Measurements from ENCODE around the gene ARHGEF19. TPM values are rescaled to one million over a fixed set of nuclear protein-coding genes. Genes with fewer than 3 reads are reported as not detected.

ARHGEF19 gene
- total RNA-seq, 1 experiment from 2014 or later = 21.1 TPM

GRCh38 chr1:16152481-16153087 is 59.9 kb downstream of the ARHGEF19 start:
- H2AFZ ChIP-seq (ENCODE audit: low read length) = no peak overlapping the region
- peak overlapping the region; percentile 88 to 95 for H3K4me3 Mint-ChIP-seq
- peak overlapping the region in 2 of 3 experiments; percentile 57 to 83; a peak in 3 of 7 replicates for H3K27ac Mint-ChIP-seq
- no peak overlapping the region for H3K18ac ChIP-seq (ENCODE audit: insufficient read length, low read depth, low read length)
- no peak overlapping the region for H3T11ph ChIP-seq (ENCODE audit: low read length)
- no peaks in the 10 kb centered on the region for H3K27me3 ChIP-seq (ENCODE audit: insufficient read depth, low read length)
- H3K14ac ChIP-seq (ENCODE audit: insufficient read depth, low read length) = peak overlapping the region; percentile 12; the same call in 1 of the 2 replicates
- H3K9ac ChIP-seq (ENCODE audit: extremely low read depth, insufficient read length, low read length) = no peak overlapping the region
- H3K4me2 ChIP-seq (ENCODE audit: insufficient read depth, insufficient read length, low read length) = peak overlapping the region; percentile 52
- no peaks in the 10 kb centered on the region for H3K79me1 ChIP-seq (ENCODE audit: insufficient read depth, low read depth, low read length, poor library complexity, severe bottlenecking)
- H3K4ac ChIP-seq (ENCODE audit: low read depth, low read length) = no peak overlapping the region
- H4K20me1 ChIP-seq (ENCODE audit: control insufficient read depth, insufficient read depth, insufficient read length) = no peaks in the 10 kb centered on the region
- no peak overlapping the region for H2BK120ac ChIP-seq (ENCODE audit: low read depth, low read length, poor library complexity, severe bottlenecking)
- WGBS (ENCODE audit: extremely low coverage, insufficient read length, low lambda C conversion rate) = no CpG with 5 or more reads among the region's 16 CpGs
- H4K91ac ChIP-seq (ENCODE audit: insufficient read length, low read depth, low read length) = no peak overlapping the region
- no peak overlapping the region for H4K5ac ChIP-seq (ENCODE audit: insufficient read length, low read depth, low read length)
- peaks cover 15 to 34% (median 17%) of the 10 kb centered on the region in 3 experiments; a peak in 6 of 7 replicates for H3K36me3 Mint-ChIP-seq (ENCODE audit: insufficient read depth in 1 of 3, low read depth in 3 of 3)
- no peak overlapping the region for H2BK15ac ChIP-seq (ENCODE audit: low read depth, low read length)
- H3K27ac ChIP-seq (ENCODE audit: insufficient read length, low read depth, low read length) = no peak overlapping the region
- peaks cover 37% of the 10 kb centered on the region; the same call in 1 of the 2 replicates for H3K79me2 ChIP-seq (ENCODE audit: insufficient read depth, low read length)
- H4K8ac ChIP-seq (replicated peaks; ENCODE audit: insufficient read length, low read depth, low read length) = no peak overlapping the region
- H3K56ac ChIP-seq (ENCODE audit: insufficient read length, low read depth, low read length) = no peak overlapping the region
- H3K9me3 Mint-ChIP-seq = no peaks in the 10 kb centered on the region
- TF ChIP-seq, protein P1, sequence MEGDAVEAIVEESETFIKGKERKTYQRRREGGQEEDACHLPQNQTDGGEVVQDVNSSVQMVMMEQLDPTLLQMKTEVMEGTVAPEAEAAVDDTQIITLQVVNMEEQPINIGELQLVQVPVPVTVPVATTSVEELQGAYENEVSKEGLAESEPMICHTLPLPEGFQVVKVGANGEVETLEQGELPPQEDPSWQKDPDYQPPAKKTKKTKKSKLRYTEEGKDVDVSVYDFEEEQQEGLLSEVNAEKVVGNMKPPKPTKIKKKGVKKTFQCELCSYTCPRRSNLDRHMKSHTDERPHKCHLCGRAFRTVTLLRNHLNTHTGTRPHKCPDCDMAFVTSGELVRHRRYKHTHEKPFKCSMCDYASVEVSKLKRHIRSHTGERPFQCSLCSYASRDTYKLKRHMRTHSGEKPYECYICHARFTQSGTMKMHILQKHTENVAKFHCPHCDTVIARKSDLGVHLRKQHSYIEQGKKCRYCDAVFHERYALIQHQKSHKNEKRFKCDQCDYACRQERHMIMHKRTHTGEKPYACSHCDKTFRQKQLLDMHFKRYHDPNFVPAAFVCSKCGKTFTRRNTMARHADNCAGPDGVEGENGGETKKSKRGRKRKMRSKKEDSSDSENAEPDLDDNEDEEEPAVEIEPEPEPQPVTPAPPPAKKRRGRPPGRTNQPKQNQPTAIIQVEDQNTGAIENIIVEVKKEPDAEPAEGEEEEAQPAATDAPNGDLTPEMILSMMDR (conservative IDR thresholded peaks at IDR 0.05) = no peak
- peaks cover 6% of the 10 kb centered on the region; the same call in 1 of the 2 replicates for H3K4me1 ChIP-seq (ENCODE audit: insufficient read depth, low read length)
- no peak overlapping the region for H2AK5ac ChIP-seq (ENCODE audit: insufficient read length, low read length)
- H3K4me1 Mint-ChIP-seq = peaks cover 47 to 48% of the 10 kb centered on the region in 2 experiments
- no peak overlapping the region for H3K23ac ChIP-seq (ENCODE audit: insufficient read length, low read depth, low read length)
- DNase-seq = no peak
- H2BK5ac ChIP-seq (ENCODE audit: insufficient read length, low read length) = no peak overlapping the region
- no peaks in the 10 kb centered on the region for H3K9me3 ChIP-seq (ENCODE audit: control insufficient read depth, low read depth, low read length)
- H3K27me3 Mint-ChIP-seq (ENCODE audit: low read depth) = peaks cover 16% of the 10 kb centered on the region
- no peak overlapping the region for H2BK12ac ChIP-seq (ENCODE audit: insufficient read length, low read depth, low read length)
- H3K23me2 ChIP-seq (ENCODE audit: insufficient read length, low read depth, low read length, poor library complexity, severe bottlenecking) = peaks cover 7% of the 10 kb centered on the region
- H2BK20ac ChIP-seq (ENCODE audit: low read depth, low read length, poor library complexity, severe bottlenecking) = no peak overlapping the region
